HG03175 (cell line): Measurements from ENCODE around the gene ITPR2.
A peak's percentile ranks its signal among the peaks of the same experiment; 100 is the strongest.

Source experiments
- ATAC-seq: cut with Tn5 transposase; IDR thresholded peaks from one replicate; pipeline ENCODE4 v1.9.1; 2021; ENCODE audit warnings: mild to moderate bottlenecking, moderate library complexity; ENCODE audit not compliant: unreplicated experiment

ITPR2 gene

GRCh38 chr12:26735249-26735639 lies 97.8 kb downstream of the ITPR2 start:
- no peak for ATAC-seq

DNA sequence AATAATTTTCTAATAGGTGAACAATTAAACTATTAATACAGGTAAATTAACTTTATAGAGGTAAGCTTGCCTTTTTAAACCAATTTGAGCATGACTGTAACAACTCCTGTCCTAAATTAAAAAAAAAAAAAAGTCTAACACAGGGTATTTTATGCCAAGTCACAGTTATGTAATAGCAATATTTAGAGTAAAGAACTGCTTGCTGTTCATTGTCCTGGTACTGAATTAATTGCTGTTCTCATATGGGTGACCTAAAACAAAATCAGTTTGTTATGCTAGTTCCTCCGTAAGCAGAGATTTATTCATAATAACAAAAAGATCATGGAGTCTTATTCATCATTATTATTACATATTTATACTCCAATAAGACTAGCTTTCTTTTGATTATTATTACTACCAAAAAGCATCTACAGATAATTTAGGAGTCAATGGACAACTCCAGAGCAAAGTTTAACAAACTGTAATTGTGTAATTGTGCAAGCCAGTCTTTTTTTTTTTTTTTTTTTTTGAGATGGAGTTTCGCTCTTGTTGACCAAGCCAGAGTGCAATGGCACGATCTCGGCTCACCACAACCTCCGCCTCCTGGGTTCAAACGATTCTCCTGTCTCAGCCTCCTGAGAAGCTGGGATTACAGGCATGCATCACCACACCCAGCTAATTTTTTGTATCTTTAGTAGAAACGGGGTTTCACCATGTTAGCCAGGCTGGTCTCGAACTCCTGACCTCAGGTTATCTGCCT lies 98.3 kb downstream of the ITPR2 start:
- ATAC-seq, result no peak

DNA sequence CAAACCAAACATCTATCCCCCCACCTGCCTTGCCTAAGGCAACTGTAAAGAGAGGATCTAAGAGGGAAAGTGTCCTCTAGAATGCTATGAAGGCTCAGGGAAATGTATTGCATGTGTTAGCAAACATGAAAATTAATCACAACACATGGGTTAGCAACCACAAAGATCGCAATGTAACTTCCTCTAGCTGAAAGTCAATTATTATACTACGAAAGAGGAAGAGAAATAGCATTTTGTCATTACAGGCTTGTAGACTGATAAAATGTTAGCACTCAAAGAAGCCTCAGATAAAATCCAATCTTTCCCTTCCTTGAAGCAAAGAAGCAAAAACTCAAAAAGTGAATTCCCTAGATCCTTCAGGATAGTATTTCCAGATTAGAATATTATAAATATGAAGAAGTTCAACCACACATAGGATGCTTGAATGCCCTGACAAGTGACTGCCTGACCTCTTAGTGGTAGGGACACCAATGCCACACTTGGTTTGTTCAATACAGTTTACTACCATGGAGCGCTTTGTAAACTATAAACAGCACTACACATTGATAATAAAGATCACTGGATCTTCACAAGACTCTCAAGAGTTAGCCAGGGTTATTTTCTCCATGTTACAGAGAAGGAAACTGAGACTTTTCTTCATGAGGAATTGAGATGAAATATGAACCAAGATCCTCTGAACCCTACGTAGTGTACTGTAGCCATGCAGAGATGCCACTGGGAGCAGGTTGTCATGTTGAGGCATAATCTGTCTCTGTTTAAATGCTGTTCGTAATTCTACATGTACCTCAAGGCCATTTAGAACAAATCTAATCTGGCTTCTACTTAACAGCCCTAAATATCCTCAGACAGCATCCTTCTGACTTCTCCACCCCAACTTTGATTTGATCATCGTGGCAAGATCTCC lies 100.7 kb downstream of the ITPR2 start:
- peak; percentile 69 for ATAC-seq

DNA sequence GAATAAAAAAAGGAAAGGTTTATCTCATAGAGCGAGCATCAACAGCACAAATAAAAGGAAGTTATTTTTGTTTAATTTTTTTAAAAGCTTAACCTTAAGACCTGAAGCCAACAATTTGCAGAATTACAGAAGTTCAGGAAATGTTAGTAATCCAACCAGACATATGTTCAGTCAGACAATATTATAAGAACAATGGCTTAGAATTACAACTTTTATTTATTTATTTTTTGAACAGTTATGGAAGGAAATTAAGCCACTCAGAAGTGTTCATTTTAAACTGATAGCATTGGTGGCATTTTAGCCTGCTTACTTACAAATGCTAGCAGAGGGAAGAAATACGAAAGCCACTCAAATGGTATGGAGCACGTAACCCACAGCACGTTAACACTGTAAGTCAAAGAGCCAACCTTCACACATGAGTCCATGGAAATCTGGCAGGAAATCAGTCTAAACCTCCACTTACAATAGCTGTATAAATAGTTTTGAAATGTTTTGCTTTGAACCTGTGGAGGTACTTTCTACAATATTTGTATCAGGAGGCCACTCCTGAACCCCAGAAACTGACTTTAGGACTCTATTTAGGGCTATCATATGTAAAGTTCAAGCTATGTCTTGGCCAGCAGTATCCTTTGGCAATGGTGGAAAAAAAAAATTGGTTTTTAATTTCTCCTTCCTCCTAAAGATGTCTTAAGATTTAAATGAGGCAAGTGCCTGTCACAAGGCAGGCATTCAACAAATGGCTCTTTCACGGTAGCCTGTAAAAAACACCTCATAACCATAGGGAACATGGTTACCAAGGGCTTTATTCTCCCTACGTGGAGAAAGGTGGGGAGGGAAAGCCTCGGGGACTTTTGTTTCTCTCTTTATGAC lies 102.3 kb downstream of the ITPR2 start:
- ATAC-seq, result no peak

- peak; percentile 53 for ATAC-seq
Measured at GRCh38 chr12:26729137-26729671, 103.8 kb downstream of the ITPR2 start.

GRCh38 chr12:26728205-26729050 lies 104.6 kb downstream of the ITPR2 start:
- ATAC-seq, result peak; percentile 31

- ATAC-seq, result no peak
Measured at GRCh38 chr12:26727482-26728204, 105.4 kb downstream of the ITPR2 start.

DNA sequence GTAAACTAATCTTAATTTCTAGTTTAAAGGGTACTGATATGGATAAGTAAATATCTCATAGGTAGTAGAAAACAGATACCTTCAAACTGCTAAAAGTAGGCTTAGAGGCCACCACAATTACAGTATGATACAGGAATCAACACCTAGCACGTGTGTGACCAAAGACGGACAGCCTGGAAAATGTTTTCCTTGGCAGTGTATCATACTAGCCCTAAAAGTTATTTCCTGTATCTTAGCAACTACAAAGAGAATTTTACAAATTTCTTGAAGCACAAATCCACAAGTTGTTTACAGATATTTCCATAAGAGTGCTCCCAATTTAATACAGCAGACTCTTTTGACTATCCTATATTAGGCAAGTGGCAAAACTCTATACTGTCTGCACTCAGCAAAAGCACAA lies 106.0 kb downstream of the ITPR2 start:
- no peak for ATAC-seq

GRCh38 chr12:26725276-26725916 lies 107.6 kb downstream of the ITPR2 start:
- no peak for ATAC-seq

GRCh38 chr12:26724309-26724702 lies 108.7 kb downstream of the ITPR2 start:
- ATAC-seq, result no peak

GRCh38 chr12:26723379-26724308 lies 109.3 kb downstream of the ITPR2 start:
- ATAC-seq, result no peak

- ATAC-seq, result no peak
Measured at GRCh38 chr12:26721800-26722199, 111.2 kb downstream of the ITPR2 start.

DNA sequence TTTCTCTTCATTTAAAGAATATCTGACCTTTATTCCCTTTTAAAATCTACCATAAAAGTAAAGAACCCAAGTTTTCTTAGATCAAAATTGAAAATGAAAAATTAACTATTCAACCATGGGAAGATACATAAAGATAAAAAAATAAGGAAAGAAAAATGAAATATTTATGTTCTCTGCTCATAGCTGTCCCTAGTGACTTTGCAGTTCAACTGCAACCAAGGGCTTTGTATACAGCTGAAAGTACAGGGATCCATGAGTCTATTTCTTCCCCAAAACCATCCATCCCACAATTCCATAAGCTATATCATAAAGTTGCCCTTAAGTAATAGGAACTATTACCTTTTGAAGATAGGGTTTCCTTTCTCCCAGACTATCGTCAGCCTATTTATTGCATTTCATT lies 113.1 kb downstream of the ITPR2 start:
- ATAC-seq, result no peak

GRCh38 chr12:26717757-26718156 lies 115.2 kb downstream of the ITPR2 start:
- no peak for ATAC-seq

DNA sequence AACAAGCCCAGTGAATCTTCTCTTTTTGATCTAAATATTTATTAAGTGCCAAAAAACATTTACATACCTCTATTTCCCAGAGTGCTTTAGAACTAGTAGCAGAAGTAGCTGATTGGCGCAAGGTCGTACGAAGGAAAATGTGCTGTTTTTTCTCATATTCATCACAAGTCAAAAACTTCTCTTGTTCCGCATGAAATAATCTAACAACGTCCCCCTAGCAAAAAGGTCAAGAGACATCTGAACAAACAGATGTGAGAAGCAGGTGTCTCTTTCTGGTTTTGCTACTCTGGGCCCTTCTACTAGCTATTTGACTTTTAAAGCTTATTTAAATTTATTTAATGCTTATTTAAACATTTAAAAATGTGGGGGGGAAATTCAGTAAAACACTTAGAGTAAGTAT lies 117.8 kb downstream of the ITPR2 start:
- no peak for ATAC-seq

DNA sequence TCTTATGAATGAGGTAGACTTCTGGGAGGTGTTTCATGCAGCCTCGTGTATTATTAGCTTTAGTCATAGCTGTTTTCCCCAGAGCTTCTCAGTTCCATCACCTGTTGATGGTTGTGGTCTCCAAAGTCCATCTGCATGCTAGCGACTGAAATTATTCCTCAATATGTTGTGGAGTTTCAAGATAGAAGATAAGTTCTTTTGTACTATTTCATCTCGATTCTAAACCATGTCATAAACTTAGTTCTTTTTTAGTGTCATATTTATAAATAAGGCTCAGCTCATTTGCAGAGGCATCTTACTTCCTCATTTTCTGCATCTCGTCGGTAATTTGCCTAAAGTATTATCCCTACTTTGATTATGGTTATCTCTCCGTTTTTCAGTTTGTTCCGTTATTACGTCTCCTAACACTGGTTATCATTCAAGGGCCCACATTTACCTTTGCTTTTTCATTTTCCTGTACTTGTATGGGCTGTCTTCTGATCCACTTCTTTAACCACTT lies 119.1 kb downstream of the ITPR2 start:
- ATAC-seq, result peak; percentile 71

DNA sequence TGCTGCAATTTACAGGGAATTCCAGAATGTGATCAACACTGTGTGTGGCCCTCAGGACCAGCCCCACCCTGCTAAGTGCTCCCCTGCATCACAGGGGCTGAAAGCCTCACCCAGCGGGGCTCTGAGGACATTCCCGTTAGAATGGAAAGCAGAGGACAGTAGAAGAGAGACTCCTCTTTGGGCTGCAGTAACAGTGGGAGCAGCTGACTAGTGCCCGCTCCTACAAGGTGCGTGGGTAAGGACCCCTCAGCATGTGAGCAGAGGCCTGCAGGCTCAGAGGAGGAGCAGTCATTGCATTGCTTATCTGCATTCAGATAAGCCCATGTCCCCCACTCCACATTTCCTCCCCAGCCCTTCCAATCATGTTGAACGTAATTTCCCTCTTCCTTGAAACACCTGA lies 120.1 kb downstream of the ITPR2 start:
- no peak for ATAC-seq

DNA sequence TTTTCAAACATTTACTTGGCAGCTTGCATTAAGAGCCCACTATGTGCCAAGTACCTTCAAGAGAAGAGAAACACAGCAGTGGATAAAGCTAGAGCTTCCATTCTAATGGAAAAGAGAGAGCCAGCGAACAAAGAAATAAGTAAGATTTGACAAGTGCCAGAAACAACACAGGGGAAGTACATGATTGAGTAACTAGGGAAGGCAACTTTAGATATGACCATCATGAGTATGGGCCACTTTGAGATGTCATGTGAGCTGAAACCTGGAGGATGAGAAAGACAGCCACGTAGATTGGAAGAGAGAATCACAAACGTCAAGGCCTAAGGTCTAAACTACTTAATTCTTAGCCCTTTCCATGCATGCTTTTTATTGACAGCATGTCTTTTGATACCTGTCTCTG lies 121.4 kb downstream of the ITPR2 start:
- no peak for ATAC-seq
